ENCODE data around the gene ZMYND8.

DNA sequence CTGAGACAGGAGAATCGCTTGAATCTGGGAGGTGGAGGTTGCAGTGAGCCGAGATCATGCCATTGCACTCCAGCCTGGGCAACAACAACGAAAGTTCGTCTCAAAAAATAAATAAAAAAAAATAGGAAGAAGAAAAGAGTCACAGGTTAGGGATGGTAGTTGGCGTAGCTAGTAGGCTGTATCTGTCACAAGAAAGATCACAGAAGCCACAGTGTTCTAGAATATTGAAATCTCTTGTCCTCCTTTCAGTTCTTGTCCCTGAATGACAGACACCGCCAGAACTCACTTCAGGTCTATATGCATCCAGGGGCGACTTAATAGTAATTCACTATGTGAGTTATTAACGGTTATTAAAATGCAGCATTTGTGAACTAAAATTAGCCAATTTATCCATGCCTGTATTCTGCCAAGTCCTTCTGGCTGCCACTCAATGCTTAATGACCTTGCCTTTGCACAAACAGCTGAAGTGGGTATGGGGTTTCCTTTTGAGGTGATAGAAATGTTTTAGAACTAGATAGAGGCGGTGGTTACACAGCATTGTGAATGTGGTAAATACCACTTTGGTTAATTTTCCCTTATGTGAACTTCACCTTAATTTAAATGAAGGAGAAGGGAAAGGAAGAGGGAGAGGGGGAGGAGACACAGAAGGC lies 41.3 kb upstream of the ZMYND8 start:
- TF ChIP-seq CTCF (IDR thresholded peaks at IDR 0.05), result no peak
- TF ChIP-seq POLR2AphosphoS5 (IDR thresholded peaks at IDR 0.05), result no peak
- no peak for TF ChIP-seq EP300 (IDR thresholded peaks at IDR 0.05)
